IMR-90 (cell line): ENCODE results near the gene TMEM240. TPM values are rescaled to one million over a fixed set of nuclear protein-coding genes. Genes with fewer than 3 reads are reported as not detected.

Experiments used
- ATAC-seq: fragments of 200-7000 bp; cut with Tn5 transposase; 2 replicates; pipeline ENCODE4 v1.9.1; 2020; ENCODE audit warnings: low read depth, mild to moderate bottlenecking, moderate library complexity
- BruUV-seq: library from RNA; stranded (reverse); fragments of 400-500 nt; replicated peaks from 2 replicates; lab custom pipeline; 2021; lab: Mats Ljungman, UMichigan
- CTCF ChIA-PET: fragments of 300-600 bp; formaldehyde crosslinking; extraction: SDS; loops from one replicate; lab custom pipeline; 2021; ENCODE audit warnings: antibody characterized with exemption; lab: Yijun Ruan, JAX
- POLR2A ChIA-PET: fragments of 300-600 bp; sonication (Branson Sonifier 250); formaldehyde crosslinking; loops from one replicate; lab custom pipeline; 2022; ENCODE audit warnings: antibody characterized with exemption; ENCODE audit not compliant: unreplicated experiment; lab: Charles Lee
- DNase-seq: peaks from one replicate; pipeline ENCODE4 v3.0.0; 2013
- H2AFZ ChIP-seq: replicated peaks from 2 replicates; pipeline ENCODE3; 2013; ENCODE audit warnings: low read length, mild to moderate bottlenecking; ENCODE audit not compliant: poor library complexity
- H2AK5ac ChIP-seq: 2 replicates; pipeline ENCODE4 v1.6.1; 2013; ENCODE audit warnings: low read depth, low read length, inconsistent platforms
- H2AK9ac ChIP-seq: replicated peaks from 2 replicates; pipeline ENCODE3; 2013; ENCODE audit warnings: mild to moderate bottlenecking, low read depth, low read length, moderate library complexity; ENCODE audit not compliant: poor library complexity
- H2BK120ac ChIP-seq: 2 replicates; pipeline ENCODE4 v1.6.1; 2013; ENCODE audit warnings: low read depth, low read length, inconsistent platforms
- H2BK15ac ChIP-seq: 3 replicates; pipeline ENCODE4 v1.6.1; 2013; ENCODE audit warnings: low read depth, low read length, inconsistent platforms
- H2BK20ac ChIP-seq: 2 replicates; pipeline ENCODE4 v1.6.1; 2013; ENCODE audit warnings: low read depth, mild to moderate bottlenecking, inconsistent platforms, low read length, moderate library complexity
- H2BK5ac ChIP-seq: 2 replicates; pipeline ENCODE4 v1.6.1; 2013; ENCODE audit warnings: mild to moderate bottlenecking, low read depth, low read length, inconsistent platforms; ENCODE audit not compliant: poor library complexity, severe bottlenecking
- H3K14ac ChIP-seq: replicated peaks from 2 replicates; pipeline ENCODE4 v1.6.1; 2013; ENCODE audit warnings: low read depth, low read length, inconsistent platforms
- H3K18ac ChIP-seq: 2 replicates; pipeline ENCODE4 v1.6.1; 2013; ENCODE audit warnings: low read depth, low read length, control low read depth
- H3K23ac ChIP-seq: 2 replicates; pipeline ENCODE4 v1.6.1; 2013; ENCODE audit warnings: low read depth, low read length, inconsistent platforms
- H3K27ac ChIP-seq: 2 replicates; pipeline ENCODE4 v1.5.1; 2013; ENCODE audit warnings: mild to moderate bottlenecking, control low read depth, low read length; ENCODE audit not compliant: insufficient read depth
- H3K27me3 ChIP-seq: 2 replicates; pipeline ENCODE4 v1.6.1; 2013; ENCODE audit warnings: low read length; ENCODE audit not compliant: control insufficient read depth, insufficient read depth
- H3K36me3 ChIP-seq: 2 replicates; pipeline ENCODE4 v1.6.1; 2013; ENCODE audit warnings: low read length, mixed read lengths; ENCODE audit not compliant: control insufficient read depth, insufficient read depth
- H3K4ac ChIP-seq: 2 replicates; pipeline ENCODE4 v1.6.1; 2013; ENCODE audit warnings: low read depth, low read length, inconsistent platforms
- H3K4me1 ChIP-seq: 2 replicates; pipeline ENCODE4 v1.6.1; 2013; ENCODE audit warnings: low read length, mixed read lengths; ENCODE audit not compliant: control insufficient read depth, insufficient read depth
- H3K4me2 ChIP-seq: 2 replicates; pipeline ENCODE4 v1.6.1; 2013; ENCODE audit warnings: low read depth, mild to moderate bottlenecking, control low read depth, low read length, moderate library complexity
- H3K4me3 ChIP-seq: 2 replicates; pipeline ENCODE4 v1.5.1; 2013; ENCODE audit warnings: low read depth, mild to moderate bottlenecking, control low read depth, low read length, moderate library complexity; ENCODE audit not compliant: insufficient read depth
- H3K56ac ChIP-seq: 2 replicates; pipeline ENCODE4 v1.6.1; 2013; ENCODE audit warnings: low read length, inconsistent platforms; ENCODE audit not compliant: insufficient read depth; ENCODE audit errors: extremely low read depth
- H3K79me1 ChIP-seq, 2 experiments: 2 replicates each; pipeline ENCODE4 v1.6.1; 2013; ENCODE audit warnings: low read length in 2 of 2, inconsistent platforms in 1 of 2, low read depth in 1 of 2
- H3K9ac ChIP-seq: 2 replicates; pipeline ENCODE4 v1.6.1; 2013; ENCODE audit warnings: low read depth, low read length, control low read depth
- H3K9me1 ChIP-seq: 2 replicates; pipeline ENCODE4 v1.6.1; 2013; ENCODE audit warnings: low read length, inconsistent platforms; ENCODE audit not compliant: insufficient read depth
- H3K9me3 ChIP-seq: 2 replicates; pipeline ENCODE4 v1.6.1; 2013; ENCODE audit warnings: low read length; ENCODE audit not compliant: control insufficient read depth, insufficient read depth
- H4K20me1 ChIP-seq: 2 replicates; pipeline ENCODE4 v1.6.1; 2013; ENCODE audit warnings: low read length, inconsistent platforms; ENCODE audit not compliant: insufficient read depth
- H4K5ac ChIP-seq: 2 replicates; pipeline ENCODE4 v1.6.1; 2013; ENCODE audit warnings: mild to moderate bottlenecking, low read depth, low read length, control low read depth
- H4K8ac ChIP-seq, 2 experiments: 2 replicates each; pipeline ENCODE4 v1.6.1; 2013; ENCODE audit warnings: low read depth in 2 of 2, low read length in 2 of 2, control low read depth in 1 of 2, inconsistent platforms in 1 of 2
- H4K91ac ChIP-seq: 2 replicates; pipeline ENCODE4 v1.6.1; 2013; ENCODE audit warnings: low read depth, low read length, inconsistent platforms; ENCODE audit not compliant: insufficient read depth
- CHD1 ChIP-seq: IDR thresholded peaks from 2 replicates; pipeline ENCODE4 v1.6.1; 2012; ENCODE audit warnings: low read depth, low read length, improper control_type of control experiment
- POLR2A ChIP-seq: IDR thresholded peaks from 2 replicates; pipeline ENCODE4 v1.6.1; 2012; ENCODE audit warnings: mild to moderate bottlenecking, low read depth, low read length
- WGBS, 2 experiments: methylation state at CpG; one replicate each; pipeline versions ENCODE4 v1.1.5 to v1.1.7; 2013; ENCODE audit warnings: missing lambda C conversion rate in 2 of 2; ENCODE audit not compliant: insufficient read length in 1 of 2; ENCODE audit errors: extremely low coverage in 2 of 2; 5-methylcytosine and 5-hydroxymethylcytosine counted together
- dilution Hi-C: fragments of 300-500 bp; cut with HindIII; formaldehyde crosslinking; loops from one replicate; pipeline ENCODE4 v1.14.3; 2018; ENCODE audit warnings: low sequenced_read_pairs; ENCODE audit not compliant: unreplicated experiment
- in situ Hi-C: fragments of 300-500 bp; cut with MboI; formaldehyde crosslinking; loops from 3 replicates; pipeline ENCODE4 v1.14.3; 2019; ENCODE audit warnings: low sequenced_read_pairs, inconsistent platforms, mixed read lengths
- intact Hi-C: fragments of 100-400 bp; cut with micrococcal nuclease; formaldehyde crosslinking; loops from 2 replicates; pipeline ENCODE4 v1.10.0; 2022
- polyA plus RNA-seq, 3 experiments: library from polyadenylated mRNA; depleted of rRNA; stranded (reverse); fragments of >200 nt; gene quantifications; 2 replicates each; pipeline ENCODE4 v1.2.3, GENCODE V29; 2012; ENCODE audit warnings: low replicate concordance in 1 of 3
- total RNA-seq: library from RNA; depleted of rRNA; stranded (reverse); fragments of >200 nt; gene quantifications from 2 replicates; pipeline ENCODE4 v1.2.3, GENCODE V29; 2012

The TMEM240 gene
- total and polyA plus RNA-seq, 2 of the 4 experiments (the other 2 are of a cell fraction), result 1.6 to 7.6 TPM

GRCh38 chr1:1559066-1559465 lies 18.6 kb upstream of the TMEM240 start:
- no peak overlapping the region for H3K4ac ChIP-seq
- no peak overlapping the region for H2BK15ac ChIP-seq
- no peaks in the 10 kb centered on the region for H3K27me3 ChIP-seq
- ATAC-seq (no peak), DNase-seq (no peak)
- no peak overlapping the region for H3K4me2 ChIP-seq
- no peak overlapping the region for H2AK9ac ChIP-seq
- H2AK5ac ChIP-seq, result no peak overlapping the region
- H3K14ac ChIP-seq, result no peak overlapping the region
- ChIA-PET POLR2A (no interaction called here), CTCF (no interaction called here)
- BruUV-seq, result no TSS peak
- H4K5ac ChIP-seq, result no peak overlapping the region
- in situ Hi-C loops (no loop called here), dilution Hi-C loops (no loop called here), intact Hi-C loops (no loop called here)
- H3K9ac ChIP-seq, result no peak overlapping the region
- H3K79me1 ChIP-seq, result peaks cover 11 to 71% of the 10 kb centered on the region in 2 experiments
- no peak overlapping the region for H2BK20ac ChIP-seq
- WGBS, 2 experiments, result 89% methylated on average over 14 of the region's 17 CpGs; no CpG with 5 or more reads in 1 of the 2 experiments
- no peak overlapping the region for H3K23ac ChIP-seq
- H3K36me3 ChIP-seq, result peaks cover 41% of the 10 kb centered on the region
- H3K9me3 ChIP-seq, result no peaks in the 10 kb centered on the region
- H3K18ac ChIP-seq, result no peak overlapping the region
- TF ChIP-seq CHD1 (no peak), POLR2A (no peak)
- H2BK5ac ChIP-seq, result no peak overlapping the region
- H4K20me1 ChIP-seq, result peaks cover 46% of the 10 kb centered on the region
- no peak overlapping the region for H3K4me3 ChIP-seq
- H3K9me1 ChIP-seq, result peaks cover 10% of the 10 kb centered on the region
- H4K91ac ChIP-seq, result no peak overlapping the region
- no peak overlapping the region for H4K8ac ChIP-seq
- no peak overlapping the region for H2BK120ac ChIP-seq
- no peak overlapping the region for H2AFZ ChIP-seq
- H3K4me1 ChIP-seq, result peaks cover 5% of the 10 kb centered on the region; the same call in 1 of the 2 replicates
- no peak overlapping the region for H3K27ac ChIP-seq
- H3K56ac ChIP-seq, result no peak overlapping the region
